NB4 (cell line): ENCODE data around the gene MRPL4.

Source experiments
- TF ChIP-seq, protein P1 (sequence below): IDR thresholded peaks from one replicate; pipeline ENCODE4 v1.5.1; 2012; ENCODE audit warnings: low read depth, low read length
- TF ChIP-seq, protein P2 (sequence below): IDR thresholded peaks from 2 replicates; pipeline ENCODE4 v1.6.1; 2011; ENCODE audit warnings: low read depth, low read length

DNA sequence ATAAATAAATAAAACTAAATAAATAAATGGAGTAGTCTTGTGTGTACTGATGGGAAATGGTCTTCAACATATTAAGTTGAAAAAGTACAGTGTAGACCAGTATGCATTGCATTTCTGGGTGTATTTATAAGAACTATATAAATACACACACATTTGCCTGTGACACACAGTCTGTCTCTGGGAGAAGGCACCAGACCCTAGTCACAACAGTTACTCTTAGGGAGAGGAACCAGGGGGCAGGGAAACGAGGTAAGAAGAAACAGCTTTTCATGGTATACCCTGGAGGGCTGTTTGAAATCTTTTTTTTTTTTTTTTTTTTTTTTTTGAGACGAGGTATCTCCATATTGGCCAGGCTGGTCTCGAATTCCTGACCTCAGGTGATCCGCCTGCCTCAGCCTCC, 18.1 kb upstream of the MRPL4 start:
- TF ChIP-seq, protein P1, sequence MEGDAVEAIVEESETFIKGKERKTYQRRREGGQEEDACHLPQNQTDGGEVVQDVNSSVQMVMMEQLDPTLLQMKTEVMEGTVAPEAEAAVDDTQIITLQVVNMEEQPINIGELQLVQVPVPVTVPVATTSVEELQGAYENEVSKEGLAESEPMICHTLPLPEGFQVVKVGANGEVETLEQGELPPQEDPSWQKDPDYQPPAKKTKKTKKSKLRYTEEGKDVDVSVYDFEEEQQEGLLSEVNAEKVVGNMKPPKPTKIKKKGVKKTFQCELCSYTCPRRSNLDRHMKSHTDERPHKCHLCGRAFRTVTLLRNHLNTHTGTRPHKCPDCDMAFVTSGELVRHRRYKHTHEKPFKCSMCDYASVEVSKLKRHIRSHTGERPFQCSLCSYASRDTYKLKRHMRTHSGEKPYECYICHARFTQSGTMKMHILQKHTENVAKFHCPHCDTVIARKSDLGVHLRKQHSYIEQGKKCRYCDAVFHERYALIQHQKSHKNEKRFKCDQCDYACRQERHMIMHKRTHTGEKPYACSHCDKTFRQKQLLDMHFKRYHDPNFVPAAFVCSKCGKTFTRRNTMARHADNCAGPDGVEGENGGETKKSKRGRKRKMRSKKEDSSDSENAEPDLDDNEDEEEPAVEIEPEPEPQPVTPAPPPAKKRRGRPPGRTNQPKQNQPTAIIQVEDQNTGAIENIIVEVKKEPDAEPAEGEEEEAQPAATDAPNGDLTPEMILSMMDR = no peak
- TF ChIP-seq, protein P2, sequence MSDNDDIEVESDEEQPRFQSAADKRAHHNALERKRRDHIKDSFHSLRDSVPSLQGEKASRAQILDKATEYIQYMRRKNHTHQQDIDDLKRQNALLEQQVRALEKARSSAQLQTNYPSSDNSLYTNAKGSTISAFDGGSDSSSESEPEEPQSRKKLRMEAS = no peak
